Raji (cell line): ENCODE data around the gene THRA.

ENCODE experiments used
- POLR2A ChIP-seq: IDR thresholded peaks from 2 replicates; pipeline ENCODE4 v1.6.1; 2011; ENCODE audit warnings: low read depth, low read length, control low read depth; ENCODE audit not compliant: insufficient read depth

THRA gene

DNA sequence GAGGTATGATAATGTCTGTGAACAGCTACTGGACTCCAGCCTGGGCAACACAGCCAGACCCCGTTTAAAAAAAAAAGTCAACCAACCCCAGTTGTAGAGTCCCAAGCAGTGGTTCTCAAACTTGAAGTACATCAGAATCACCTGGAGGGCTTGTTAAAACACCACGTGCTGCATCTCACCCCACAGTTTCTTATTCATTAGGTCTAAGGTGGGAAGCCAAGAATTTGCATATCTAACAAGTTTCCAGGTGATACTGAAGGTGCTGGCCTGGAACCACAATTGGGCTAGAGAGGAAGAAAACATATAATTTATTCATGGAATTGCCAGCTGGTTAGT is 52.3 kb downstream of the THRA start:
- TF ChIP-seq POLR2A = no peak

DNA sequence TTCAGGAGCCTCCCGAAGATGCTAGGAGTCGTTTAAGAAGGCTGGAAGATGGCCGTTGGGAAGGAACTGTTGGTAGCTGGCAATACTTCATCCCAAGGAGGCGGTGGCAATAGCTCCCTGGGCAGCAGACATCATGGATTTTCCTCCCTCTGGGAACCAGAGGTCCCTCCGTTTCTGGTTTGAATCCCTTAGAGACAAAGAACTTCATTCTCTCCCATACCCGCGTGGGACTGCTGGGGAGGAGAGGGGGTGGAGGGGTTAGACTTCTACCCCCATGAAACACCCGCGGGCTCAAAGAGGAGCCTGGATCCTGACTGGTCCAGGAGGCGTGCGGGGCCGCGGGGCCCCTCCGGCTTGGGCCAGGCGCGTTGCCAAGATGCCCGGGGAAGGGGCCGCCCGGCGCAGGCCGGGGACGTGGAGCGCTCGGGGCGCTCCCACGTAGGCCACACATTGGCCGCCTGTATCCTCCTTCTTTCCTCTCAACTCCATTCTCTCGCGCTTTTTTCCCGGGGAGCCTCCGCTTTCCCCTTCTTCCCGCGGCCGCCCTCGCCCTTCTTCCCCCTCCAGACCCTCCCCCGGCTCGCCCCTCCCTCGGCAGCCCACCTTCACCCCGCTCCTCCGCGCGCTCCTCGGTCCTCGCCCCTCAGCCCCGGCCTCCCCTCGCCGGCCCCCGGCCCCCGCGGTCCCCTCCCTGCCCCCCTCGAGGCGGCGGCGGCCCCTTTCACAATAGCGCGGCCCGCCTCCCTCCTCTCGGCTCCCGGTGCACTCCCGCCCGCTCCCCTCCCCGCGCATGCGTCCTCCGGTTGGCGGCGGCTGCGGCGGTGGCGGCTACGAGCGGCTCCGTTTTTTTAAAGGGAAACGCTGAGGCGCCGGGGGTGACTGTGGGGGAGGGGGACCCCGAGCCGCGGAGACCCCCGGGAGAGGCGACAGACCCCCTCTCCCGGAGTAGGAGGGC is 58.7 kb downstream of the THRA start, which contains the start of gene MSL1:
Gene MSL1, plus strand, starts transcription at position 791 of the 955 bp plus-strand sequence. CDS start 642 bp downstream, outside the sequence.
- peak; percentile 41 for TF ChIP-seq POLR2A

DNA sequence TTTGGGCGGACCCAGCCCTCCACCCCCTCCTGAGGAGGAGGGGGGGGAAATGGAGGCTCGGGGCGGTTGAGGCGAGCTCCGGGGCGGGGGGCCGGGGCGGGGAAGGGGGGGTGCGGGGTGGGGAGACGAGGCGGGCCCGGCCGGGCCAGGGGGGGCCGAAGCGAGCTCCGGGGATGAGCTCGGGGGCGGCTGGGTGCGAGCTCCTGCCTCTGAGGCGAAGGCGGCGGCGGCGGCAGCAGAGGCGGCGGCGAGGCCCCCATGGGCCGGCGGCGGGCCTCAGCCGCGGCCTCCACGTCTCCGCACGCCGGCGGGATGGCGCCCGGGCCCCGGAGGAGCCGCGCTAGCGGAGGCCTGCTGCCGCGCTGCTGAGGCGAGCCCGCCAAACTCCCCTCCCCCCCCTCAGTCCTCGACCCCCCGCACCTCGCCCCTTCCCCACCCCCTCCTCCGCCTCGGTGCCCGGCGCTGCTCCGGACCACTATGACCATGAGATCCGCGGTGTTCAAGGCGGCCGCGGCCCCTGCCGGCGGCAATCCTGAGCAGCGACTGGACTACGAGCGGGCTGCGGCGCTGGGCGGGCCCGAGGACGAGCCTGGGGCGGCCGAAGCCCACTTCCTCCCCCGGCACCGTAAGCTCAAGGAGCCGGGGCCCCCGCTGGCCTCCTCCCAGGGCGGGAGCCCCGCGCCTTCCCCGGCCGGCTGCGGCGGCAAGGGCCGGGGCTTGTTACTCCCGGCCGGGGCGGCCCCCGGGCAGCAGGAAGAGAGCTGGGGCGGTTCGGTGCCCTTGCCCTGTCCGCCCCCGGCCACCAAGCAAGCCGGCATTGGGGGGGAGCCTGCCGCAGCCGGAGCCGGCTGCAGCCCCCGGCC is 59.6 kb downstream of the THRA start:
- peak; percentile 42 for TF ChIP-seq POLR2A

DNA sequence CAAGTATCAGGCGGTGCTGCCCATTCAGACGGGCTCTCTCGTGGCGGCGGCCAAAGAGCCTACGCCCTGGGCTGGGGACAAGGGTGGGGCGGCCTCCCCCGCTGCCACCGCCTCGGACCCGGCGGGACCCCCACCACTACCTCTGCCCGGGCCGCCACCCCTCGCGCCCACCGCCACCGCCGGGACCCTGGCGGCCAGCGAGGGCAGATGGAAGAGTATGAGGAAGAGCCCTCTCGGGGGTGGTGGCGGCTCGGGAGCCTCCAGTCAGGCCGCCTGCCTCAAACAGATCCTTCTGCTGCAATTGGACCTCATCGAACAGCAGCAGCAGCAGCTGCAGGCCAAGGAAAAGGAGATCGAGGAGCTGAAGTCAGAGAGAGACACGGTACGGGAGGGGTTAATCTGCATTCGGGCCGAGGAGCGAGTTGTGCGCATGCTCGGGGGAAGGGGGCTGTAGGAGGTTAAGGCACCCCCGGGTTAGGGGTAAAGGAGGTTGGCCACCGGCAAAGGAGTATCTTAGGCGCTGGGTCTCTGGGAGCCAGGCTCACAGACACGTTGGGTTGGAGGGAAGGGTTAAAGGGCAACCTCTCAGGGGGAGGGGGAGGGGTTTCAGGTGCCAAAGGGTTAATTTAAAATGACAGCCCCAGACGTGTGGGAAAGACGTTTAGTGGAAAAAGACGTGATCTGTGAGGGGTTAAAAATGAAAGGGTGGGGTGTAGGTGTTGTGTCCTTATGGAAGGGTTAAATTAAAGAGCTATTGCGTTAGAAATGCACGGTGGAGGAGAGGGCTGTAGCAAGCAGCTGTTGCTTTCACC is 60.4 kb downstream of the THRA start:
- peak; percentile 38; the same call in 1 of the 2 replicates for TF ChIP-seq POLR2A

DNA sequence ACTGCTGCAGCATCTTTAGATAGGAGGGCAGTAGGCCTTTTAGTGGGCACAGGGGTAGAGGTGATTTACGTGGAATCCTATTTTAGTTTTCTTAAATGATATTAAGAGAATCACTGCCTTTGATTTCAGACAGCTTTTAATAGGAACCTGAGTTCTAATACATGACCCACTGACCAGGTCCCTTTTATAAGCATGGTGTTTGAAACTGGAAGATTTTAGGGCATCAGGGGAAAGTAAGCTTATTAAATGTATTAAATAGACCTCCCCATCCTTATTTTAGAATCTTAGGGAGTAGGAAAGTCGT is 61.0 kb downstream of the THRA start:
- TF ChIP-seq POLR2A = no peak

DNA sequence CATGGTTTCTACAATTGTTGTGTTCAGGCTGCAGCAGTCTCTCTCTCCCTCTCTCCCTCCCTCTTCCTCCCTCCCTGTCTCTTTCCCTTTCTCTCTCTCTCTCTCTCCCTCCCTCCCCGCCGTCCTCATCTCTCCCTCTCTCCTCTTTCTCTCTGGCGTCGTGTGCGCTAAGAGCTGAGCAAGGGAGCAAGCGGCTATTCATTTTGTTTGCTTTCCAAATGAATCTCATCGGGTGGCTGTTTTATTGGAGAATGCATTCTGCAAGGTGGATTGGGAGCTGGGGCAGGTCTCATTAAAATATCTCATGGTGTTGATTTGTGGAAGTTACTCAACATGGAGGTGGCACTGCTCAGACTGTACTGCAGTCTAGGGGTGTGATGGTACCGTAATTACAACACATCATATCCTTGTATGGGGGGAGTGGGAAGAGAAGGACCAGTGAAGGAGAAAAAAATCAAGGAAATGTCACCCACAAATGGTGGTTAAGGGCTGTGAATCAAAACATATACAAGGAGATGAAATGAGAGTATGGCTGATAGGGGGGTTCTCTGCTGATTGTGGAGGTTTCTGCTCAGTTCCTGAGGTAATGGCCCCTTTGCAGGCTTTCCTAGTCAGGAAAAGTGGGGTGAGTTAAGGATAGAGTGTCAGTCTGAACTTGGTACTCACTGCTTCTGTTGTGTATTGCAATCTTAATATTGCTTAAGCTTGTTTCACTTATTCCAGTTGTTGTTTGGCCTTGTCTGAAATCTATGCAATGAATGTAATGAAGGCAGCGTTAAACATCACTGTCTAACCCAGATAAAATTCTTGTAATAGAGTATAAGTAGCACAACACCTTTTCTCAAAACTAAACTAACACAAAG is 61.7 kb downstream of the THRA start:
- no peak for TF ChIP-seq POLR2A

DNA sequence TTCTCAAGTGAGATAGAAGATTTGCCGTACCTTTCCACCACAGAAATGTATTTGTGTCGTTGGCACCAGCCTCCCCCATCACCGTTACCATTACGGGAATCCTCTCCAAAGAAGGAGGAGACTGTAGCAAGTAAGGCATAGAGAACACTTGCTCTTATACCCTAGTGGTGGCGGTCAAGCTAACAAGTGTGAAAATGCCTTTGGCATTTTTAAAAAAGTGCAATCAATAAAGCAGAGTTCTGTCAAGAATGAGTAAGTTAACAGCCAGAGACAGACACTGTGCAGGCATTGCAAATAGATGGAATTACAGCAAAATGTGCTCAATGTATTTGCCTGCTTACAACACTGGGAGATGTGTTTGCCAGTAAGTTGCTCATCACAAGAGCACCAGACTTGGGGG is 66.7 kb downstream of the THRA start:
- TF ChIP-seq POLR2A = no peak

DNA sequence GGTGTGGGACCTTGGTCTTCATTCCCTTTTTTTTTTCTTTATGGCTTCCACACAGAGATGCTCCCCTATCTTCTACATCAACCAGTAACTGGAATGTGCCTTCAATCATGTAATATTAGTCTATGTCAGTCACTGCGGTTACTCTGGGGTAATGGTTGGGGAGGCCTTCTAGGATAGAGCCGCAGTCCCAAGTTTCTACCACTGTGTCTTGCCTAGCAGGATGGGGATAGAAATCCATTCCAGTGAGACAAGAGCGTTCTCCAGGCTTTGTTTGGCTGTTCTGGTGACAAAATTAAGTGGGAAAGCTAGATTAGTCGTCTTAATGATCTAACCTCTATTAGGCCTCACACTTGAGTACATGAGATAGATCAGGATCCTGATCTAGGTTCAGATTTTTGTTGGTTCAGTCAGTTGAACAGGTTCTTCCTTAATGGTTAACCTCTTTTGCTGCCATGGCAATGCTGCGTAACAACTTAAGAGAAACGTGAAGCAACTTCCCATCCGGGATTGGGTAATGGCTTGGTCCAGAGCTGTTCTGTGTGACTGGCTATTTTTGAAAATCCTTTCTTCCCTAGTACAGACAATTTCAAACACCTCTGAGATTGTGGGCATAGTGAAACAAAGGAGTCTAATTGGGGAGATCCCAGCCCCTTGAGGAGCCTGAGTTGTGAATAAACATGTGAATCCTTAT is 67.7 kb downstream of the THRA start:
- no peak for TF ChIP-seq POLR2A

DNA sequence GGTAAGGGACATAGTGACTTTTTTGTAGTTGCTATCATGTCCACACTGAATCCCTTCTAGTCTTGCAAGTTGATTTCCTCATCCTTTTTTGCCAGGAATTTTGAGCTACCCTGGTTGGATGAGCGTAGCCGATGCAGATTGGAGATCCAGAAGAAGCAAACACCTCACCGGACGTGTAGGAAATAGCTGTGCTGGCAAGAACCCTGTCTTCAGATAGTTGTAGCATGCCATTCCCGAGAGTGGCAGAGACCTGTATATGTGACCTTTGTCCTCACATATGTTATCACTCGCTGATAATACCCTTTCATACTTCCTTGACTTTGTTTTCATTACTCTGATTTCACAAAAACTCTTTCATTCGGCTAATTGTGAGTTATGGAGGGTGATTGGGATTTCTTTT is 71.4 kb downstream of the THRA start:
- TF ChIP-seq POLR2A = no peak

DNA sequence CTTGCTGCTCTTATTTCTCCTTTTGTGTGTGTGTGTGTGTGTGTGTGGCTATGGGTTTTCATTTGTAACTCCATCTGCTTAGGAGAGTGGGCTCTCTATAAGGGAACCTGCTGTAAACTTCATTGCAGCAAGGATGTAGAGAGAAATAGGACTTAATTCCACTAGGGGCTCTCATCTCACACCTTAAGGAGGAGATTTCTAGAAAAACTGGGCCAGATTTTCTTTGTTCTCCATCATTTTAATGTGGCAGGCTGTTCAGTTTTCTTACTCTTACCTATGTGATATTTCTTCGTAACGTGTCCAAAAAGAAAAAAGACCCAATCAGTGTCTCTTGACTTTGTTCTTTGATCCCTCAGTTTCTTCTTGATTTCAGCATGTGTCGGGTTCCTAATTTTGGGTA is 73.1 kb downstream of the THRA start:
- TF ChIP-seq POLR2A = no peak

DNA sequence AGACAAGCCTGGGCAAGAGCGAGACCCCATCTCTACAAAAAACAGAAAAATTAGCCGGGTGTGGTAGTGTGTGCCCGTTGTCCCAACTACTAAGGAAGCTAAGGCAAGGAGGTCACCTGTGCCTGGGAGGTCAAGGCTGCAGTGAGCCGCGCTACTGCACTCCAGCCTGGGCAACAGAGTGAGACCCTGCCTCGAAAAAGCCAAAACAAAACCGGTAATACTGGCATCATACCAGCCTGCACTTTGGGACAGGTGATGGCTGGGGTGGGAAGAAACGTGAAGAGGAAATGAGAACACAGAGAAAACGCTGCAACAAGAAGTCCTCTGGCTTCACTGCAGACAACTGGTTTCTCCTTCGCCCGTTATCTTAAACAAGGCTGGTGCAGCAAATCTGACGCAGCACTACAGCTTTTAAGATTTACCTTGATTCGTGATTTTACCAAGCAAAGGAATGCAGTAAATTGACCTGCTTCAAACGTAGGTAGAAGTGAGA is 76.8 kb downstream of the THRA start:
- TF ChIP-seq POLR2A = no peak
